Activated CD8-positive, alpha-beta memory T cell treated with anti-CD3 and anti-CD28 coated beads, Interleukin-2, amount 10 ng/mL, durations not matched to agents 7 days and 5 days (primary cell): ENCODE data around the gene MICU1. TPM values are rescaled to one million over a fixed set of nuclear protein-coding genes. Genes with fewer than 3 reads are reported as not detected.

Source experiments
- ATAC-seq: fragments of 150-1000 bp; cut with Tn5 transposase; one replicate; pipeline ENCODE4 v1.10.0; 2021; ENCODE audit warnings: moderate library complexity
- CTCF ChIA-PET: fragments of 350-600 bp; sonication (Branson Sonifier 250); formaldehyde crosslinking; loops from one replicate; lab custom pipeline; 2021; ENCODE audit warnings: antibody characterized with exemption; lab: Charles Lee
- DNase-seq: peaks from one replicate; pipeline ENCODE4 v3.0.0-alpha.2; 2020
- H3K27ac Mint-ChIP-seq: one replicate; pipeline ENCODE4 v1.8.0; 2021; ENCODE audit warnings: mild to moderate bottlenecking, mixed read lengths
- H3K27me3 Mint-ChIP-seq: one replicate; pipeline ENCODE4 v1.8.0; 2021; ENCODE audit warnings: mixed read lengths
- H3K36me3 Mint-ChIP-seq: one replicate; pipeline ENCODE4 v1.8.0; 2021; ENCODE audit warnings: mild to moderate bottlenecking, mixed read lengths
- H3K4me1 Mint-ChIP-seq: one replicate; pipeline ENCODE4 v1.8.0; 2021; ENCODE audit warnings: mixed read lengths
- H3K4me3 Mint-ChIP-seq: one replicate; pipeline ENCODE4 v1.8.0; 2021; ENCODE audit warnings: mild to moderate bottlenecking, moderate library complexity, mixed read lengths
- H3K9me3 Mint-ChIP-seq: one replicate; pipeline ENCODE4 v1.8.0; 2022; ENCODE audit warnings: low read depth, mixed read lengths
- total RNA-seq, 2 experiments: library from RNA; stranded (reverse); gene quantifications; one replicate each; pipeline ENCODE4 v1.2.3, GENCODE V29; 2021

The MICU1 gene
- total RNA-seq, 2 experiments from 2014 or later = 25.9 to 27.2 TPM

DNA sequence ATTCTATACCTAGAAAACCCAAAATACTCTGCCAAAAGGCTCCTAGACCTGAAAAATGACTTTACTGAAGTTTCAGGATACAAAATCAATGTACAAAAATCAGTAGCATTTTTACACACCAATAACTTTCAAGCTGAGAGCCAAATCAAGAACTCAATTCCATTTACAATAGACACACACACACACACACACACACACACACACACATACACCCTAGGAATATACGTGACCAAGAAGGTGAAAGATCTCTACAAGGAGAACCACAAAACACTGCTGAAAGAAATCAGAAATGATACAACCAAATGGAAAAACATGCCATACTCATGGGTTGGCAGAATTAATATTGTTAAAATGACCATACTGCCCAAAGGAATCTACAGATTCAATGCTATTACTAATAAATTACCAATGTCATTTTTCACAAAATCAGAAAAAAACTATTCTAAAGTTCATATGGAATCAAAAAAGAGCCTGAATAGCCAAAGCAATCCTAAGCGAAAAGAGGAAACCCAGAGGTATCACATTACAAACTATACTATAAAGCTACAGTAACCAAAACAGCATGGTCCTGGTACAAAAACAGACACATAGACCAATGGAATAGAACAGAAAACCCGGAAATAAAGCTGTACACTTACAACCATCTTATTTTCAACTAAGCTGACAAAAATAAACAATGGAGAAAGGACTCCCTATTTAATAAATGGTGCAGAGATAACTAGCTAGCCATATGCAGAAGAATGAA is 122.0 kb downstream of the MICU1 start:
- H3K36me3 Mint-ChIP-seq = peaks cover 20% of the 10 kb centered on the region
- no peak for ATAC-seq
- H3K4me3 Mint-ChIP-seq = no peak overlapping the region
- no peak overlapping the region for H3K27ac Mint-ChIP-seq
- no peak for DNase-seq
- peaks cover 3% of the 10 kb centered on the region for H3K9me3 Mint-ChIP-seq
- no peaks in the 10 kb centered on the region for H3K27me3 Mint-ChIP-seq
- H3K4me1 Mint-ChIP-seq = peaks cover under 1% of the 10 kb centered on the region
- CTCF ChIA-PET = no interaction called here

DNA sequence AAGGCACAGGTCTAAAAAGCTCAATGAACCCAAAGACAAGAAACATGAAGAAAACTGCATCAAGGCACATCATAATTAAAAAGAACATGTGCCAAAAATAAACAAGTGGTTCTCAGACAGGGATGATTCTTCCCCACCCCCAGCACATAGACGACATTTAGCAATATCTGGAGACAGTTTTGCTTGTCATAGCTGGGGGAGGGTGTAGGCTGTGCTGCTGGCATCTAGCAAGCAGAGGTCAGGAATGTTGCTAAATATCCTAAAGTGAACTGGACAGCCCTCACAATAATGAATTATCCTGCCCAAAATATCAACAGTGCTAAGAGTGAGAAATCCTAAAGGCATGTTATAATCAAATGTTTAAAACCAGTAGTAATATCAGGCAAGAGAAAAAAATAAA is 122.6 kb downstream of the MICU1 start:
- Mint-ChIP-seq H3K27me3 (no peaks in the 10 kb centered on the region), H3K4me3 (no peak overlapping the region), H3K36me3 (peaks cover 20% of the 10 kb centered on the region), H3K27ac (no peak overlapping the region), H3K4me1 (no peaks in the 10 kb centered on the region), H3K9me3 (peaks cover 3% of the 10 kb centered on the region)
- ATAC-seq = no peak
- DNase-seq = no peak
- CTCF ChIA-PET = no interaction called here

GRCh38 chr10:72502581-72502980 is 123.3 kb downstream of the MICU1 start:
- H3K36me3 Mint-ChIP-seq = peaks cover 20% of the 10 kb centered on the region
- H3K27ac Mint-ChIP-seq = no peak overlapping the region
- CTCF ChIA-PET = no interaction called here
- peaks cover 3% of the 10 kb centered on the region for H3K9me3 Mint-ChIP-seq
- DNase-seq (no peak), ATAC-seq (no peak)
- H3K27me3 Mint-ChIP-seq = no peaks in the 10 kb centered on the region
- no peak overlapping the region for H3K4me3 Mint-ChIP-seq
- H3K4me1 Mint-ChIP-seq = no peaks in the 10 kb centered on the region

DNA sequence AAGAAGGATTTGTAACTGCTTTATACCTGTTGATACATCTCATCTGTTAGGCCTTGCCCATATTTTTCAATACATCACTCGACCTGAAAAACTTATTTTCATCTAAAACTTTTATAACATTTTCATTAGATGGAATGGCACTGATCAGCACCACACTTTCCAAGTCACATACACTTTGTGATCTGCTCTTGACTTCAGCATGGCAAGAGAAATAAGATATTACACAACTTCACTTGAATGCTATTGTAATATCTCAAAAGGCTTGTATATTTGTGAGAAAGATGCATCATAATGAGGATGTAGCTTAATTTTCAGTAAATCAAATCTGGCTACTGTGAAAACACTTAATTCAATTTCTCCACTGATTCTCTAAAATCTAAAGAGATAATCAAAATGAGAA is 126.2 kb downstream of the MICU1 start:
- peaks cover 3% of the 10 kb centered on the region for H3K9me3 Mint-ChIP-seq
- no peaks in the 10 kb centered on the region for H3K27me3 Mint-ChIP-seq
- DNase-seq = no peak
- no peak overlapping the region for H3K27ac Mint-ChIP-seq
- ATAC-seq = no peak
- peaks cover 12% of the 10 kb centered on the region for H3K36me3 Mint-ChIP-seq
- CTCF ChIA-PET = interaction anchor here (0.7 kb wide), 1 partner anchor 24 kb away, joined by 3 read pairs; no protein-coding TSS in a partner anchor
- no peak overlapping the region for H3K4me3 Mint-ChIP-seq
- H3K4me1 Mint-ChIP-seq = no peaks in the 10 kb centered on the region

DNA sequence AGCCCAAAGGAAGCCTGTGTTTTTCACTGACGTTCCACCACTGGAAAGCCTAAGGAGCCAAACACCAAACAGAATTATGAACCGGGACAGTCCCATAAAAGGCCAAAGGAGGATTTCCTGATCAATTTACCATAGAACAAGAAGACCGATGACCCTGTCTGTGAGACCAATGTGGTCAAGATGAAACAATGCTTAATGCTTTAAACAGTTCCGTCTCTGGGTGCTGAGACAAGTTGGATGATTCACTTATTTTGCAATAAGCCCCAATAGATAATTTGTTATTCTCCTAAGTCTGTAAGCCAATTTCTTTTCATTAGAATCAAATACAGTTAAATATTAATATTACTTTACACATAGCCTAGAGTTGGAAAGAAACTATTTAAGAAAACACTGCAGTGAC is 134.9 kb downstream of the MICU1 start:
- no peaks in the 10 kb centered on the region for H3K27me3 Mint-ChIP-seq
- H3K9me3 Mint-ChIP-seq = no peaks in the 10 kb centered on the region
- CTCF ChIA-PET = no interaction called here
- no peaks in the 10 kb centered on the region for H3K36me3 Mint-ChIP-seq
- ATAC-seq (no peak), DNase-seq (no peak)
- H3K4me3 Mint-ChIP-seq = no peak overlapping the region
- no peaks in the 10 kb centered on the region for H3K4me1 Mint-ChIP-seq
- no peak overlapping the region for H3K27ac Mint-ChIP-seq

GRCh38 chr10:72487521-72487920 is 138.4 kb downstream of the MICU1 start:
- no peaks in the 10 kb centered on the region for H3K36me3 Mint-ChIP-seq
- CTCF ChIA-PET = no interaction called here
- H3K9me3 Mint-ChIP-seq = no peaks in the 10 kb centered on the region
- ATAC-seq = no peak
- no peak overlapping the region for H3K27ac Mint-ChIP-seq
- no peaks in the 10 kb centered on the region for H3K4me1 Mint-ChIP-seq
- no peak overlapping the region for H3K4me3 Mint-ChIP-seq
- no peaks in the 10 kb centered on the region for H3K27me3 Mint-ChIP-seq
- DNase-seq = no peak

- ATAC-seq = no peak
- Mint-ChIP-seq H3K36me3 (no peaks in the 10 kb centered on the region), H3K27me3 (no peaks in the 10 kb centered on the region), H3K4me1 (no peaks in the 10 kb centered on the region), H3K27ac (no peak overlapping the region), H3K4me3 (no peak overlapping the region), H3K9me3 (no peaks in the 10 kb centered on the region)
- CTCF ChIA-PET = no interaction called here
- DNase-seq = no peak
Observed at GRCh38 chr10:72487116-72487515, 138.8 kb downstream of the MICU1 start.

- Mint-ChIP-seq H3K9me3 (no peaks in the 10 kb centered on the region), H3K4me1 (no peaks in the 10 kb centered on the region), H3K27ac (no peak overlapping the region), H3K4me3 (no peak overlapping the region), H3K36me3 (no peaks in the 10 kb centered on the region), H3K27me3 (no peaks in the 10 kb centered on the region)
- CTCF ChIA-PET = no interaction called here
- DNase-seq (no peak), ATAC-seq (no peak)
Observed at GRCh38 chr10:72485701-72486100, 140.2 kb downstream of the MICU1 start.

DNA sequence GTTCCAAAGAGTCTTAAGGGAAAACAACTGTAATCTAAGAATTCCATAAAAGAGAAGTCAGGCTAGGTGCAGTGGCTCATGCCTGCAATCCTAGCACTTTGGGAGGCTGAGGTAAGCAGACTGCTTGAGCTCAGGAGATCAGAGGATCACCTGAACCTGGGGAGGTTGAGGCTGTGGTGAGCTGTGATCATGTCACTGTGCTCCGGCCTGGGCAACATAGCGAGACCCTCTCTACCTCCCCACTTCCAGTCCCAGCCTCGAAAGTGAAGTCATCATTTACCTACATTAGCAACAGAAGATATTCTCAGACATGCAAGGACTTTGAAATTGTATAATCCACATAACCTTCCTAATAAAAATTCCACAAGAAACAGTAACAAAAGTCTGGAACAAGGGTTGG is 141.4 kb downstream of the MICU1 start:
- CTCF ChIA-PET = no interaction called here
- Mint-ChIP-seq H3K27me3 (no peaks in the 10 kb centered on the region), H3K4me3 (no peak overlapping the region), H3K4me1 (no peaks in the 10 kb centered on the region), H3K27ac (no peak overlapping the region), H3K36me3 (no peaks in the 10 kb centered on the region), H3K9me3 (no peaks in the 10 kb centered on the region)
- DNase-seq (no peak), ATAC-seq (no peak)

DNA sequence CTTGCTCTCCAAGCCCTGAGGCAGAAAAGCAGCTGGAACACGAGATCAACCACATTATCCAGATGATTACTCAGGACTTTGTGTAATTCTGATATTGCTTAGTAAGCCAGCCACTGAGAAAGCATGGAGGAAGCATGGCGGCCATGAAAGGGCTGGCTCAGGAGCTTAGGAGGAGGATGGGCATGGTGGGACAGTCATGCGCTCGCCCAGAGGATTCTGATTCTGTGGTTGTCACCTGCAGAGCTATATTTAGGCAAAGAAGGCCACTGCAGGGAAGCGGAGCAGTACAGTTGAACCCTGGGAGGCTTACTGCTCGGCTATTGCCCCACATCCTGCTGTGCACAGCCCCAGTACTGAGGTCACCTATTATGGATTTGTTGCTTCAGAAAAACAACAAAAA is 142.4 kb downstream of the MICU1 start:
- no peak overlapping the region for H3K27ac Mint-ChIP-seq
- CTCF ChIA-PET = no interaction called here
- H3K36me3 Mint-ChIP-seq = no peaks in the 10 kb centered on the region
- H3K4me3 Mint-ChIP-seq = no peak overlapping the region
- no peaks in the 10 kb centered on the region for H3K4me1 Mint-ChIP-seq
- DNase-seq (no peak), ATAC-seq (no peak)
- H3K9me3 Mint-ChIP-seq = no peaks in the 10 kb centered on the region
- H3K27me3 Mint-ChIP-seq = no peaks in the 10 kb centered on the region

DNA sequence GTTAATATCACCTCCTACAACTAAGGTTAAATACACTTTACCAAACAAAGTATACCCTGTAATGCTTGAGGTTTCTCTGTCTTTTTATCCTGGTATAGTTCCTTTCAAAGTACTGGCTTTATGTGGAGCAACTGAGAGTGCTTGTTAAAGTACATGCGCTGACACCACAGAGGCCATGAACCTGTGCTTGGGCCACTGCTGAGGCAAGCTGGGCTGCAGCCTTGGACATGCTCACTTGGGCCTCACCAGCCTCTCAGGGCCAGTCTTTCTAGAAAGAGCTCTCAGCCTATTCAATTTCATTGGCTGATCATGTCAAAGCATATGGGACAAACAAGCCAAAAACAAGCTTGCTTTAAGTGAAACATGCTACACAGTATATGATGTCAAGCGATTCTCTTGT is 145.0 kb downstream of the MICU1 start:
- no peak for DNase-seq
- CTCF ChIA-PET = interaction anchor here (1.3 kb wide), 1 partner anchor 8 kb away, joined by 3 read pairs; no protein-coding TSS in a partner anchor
- Mint-ChIP-seq H3K4me3 (no peak overlapping the region), H3K27ac (no peak overlapping the region), H3K9me3 (no peaks in the 10 kb centered on the region), H3K27me3 (no peaks in the 10 kb centered on the region), H3K4me1 (no peaks in the 10 kb centered on the region), H3K36me3 (peaks cover 2% of the 10 kb centered on the region)
- ATAC-seq = no peak

DNA sequence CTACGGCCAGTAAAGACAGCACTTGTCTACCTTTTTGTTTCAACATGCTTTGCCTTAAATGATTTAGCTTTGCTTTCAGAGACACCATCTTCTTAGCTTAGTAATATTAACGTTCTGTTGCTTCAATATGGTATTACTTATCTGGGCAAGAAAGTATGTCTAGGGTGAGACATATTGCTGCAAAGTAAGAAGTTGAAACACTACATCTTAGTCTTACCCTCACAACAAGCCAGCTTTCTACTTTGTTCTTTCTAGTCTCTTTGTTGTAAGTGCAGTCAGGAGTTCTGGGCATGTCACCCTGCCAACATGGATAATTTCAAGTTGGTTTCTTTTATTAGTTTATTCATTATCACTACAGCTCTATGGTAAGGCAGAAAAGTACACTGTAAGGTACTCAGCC is 148.4 kb downstream of the MICU1 start:
- CTCF ChIA-PET = interaction anchor here (1.2 kb wide), 1 partner anchor 12 kb away, joined by 3 read pairs; no protein-coding TSS in a partner anchor
- no peaks in the 10 kb centered on the region for H3K4me1 Mint-ChIP-seq

GRCh38 chr10:72472306-72472705 is 153.6 kb downstream of the MICU1 start:
- no peak overlapping the region for H3K27ac Mint-ChIP-seq

More for the DNA sequence above, 148.4 kb downstream of the MICU1 start:
- Mint-ChIP-seq H3K27me3 (no peaks in the 10 kb centered on the region), H3K9me3 (no peaks in the 10 kb centered on the region), H3K27ac (no peak overlapping the region), H3K36me3 (peaks cover 10% of the 10 kb centered on the region), H3K4me3 (no peak overlapping the region)
- DNase-seq (no peak), ATAC-seq (no peak)

DNA sequence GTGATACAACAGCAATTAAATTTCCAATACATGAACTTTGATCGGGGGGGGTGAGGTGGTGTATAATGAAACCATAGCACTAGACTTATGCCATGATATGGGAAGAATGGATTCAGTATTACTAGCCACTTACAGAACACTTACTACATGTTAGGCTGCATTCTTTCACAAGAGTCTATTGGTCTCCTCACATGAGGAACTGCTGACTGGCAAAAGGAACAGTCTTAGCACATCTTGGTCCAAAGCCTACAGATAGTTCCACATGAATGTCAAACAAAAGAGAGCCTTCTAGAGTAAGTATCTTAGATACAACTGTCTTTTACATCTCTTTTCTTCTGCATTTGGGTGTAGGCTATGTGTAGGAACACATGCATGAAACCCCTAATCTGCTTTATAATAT is 155.2 kb downstream of the MICU1 start:
- no peak overlapping the region for H3K27ac Mint-ChIP-seq
- CTCF ChIA-PET = no interaction called here

More at GRCh38 chr10:72472306-72472705, 153.6 kb downstream of the MICU1 start:
- Mint-ChIP-seq H3K4me1 (no peaks in the 10 kb centered on the region), H3K27me3 (no peaks in the 10 kb centered on the region), H3K9me3 (no peaks in the 10 kb centered on the region), H3K36me3 (peaks cover 20% of the 10 kb centered on the region), H3K4me3 (no peak overlapping the region)
- DNase-seq = no peak
- CTCF ChIA-PET = no interaction called here
- no peak for ATAC-seq

More for the DNA sequence above, 155.2 kb downstream of the MICU1 start:
- no peaks in the 10 kb centered on the region for H3K4me1 Mint-ChIP-seq
- peaks cover 19% of the 10 kb centered on the region for H3K36me3 Mint-ChIP-seq
- H3K27me3 Mint-ChIP-seq = no peaks in the 10 kb centered on the region
- DNase-seq = no peak
- ATAC-seq = no peak
- H3K9me3 Mint-ChIP-seq = no peaks in the 10 kb centered on the region
- H3K4me3 Mint-ChIP-seq = no peak overlapping the region
